ENCODE measurements around the gene CNN3.
A peak's percentile ranks its signal among the peaks of the same experiment; 100 is the strongest.

The CNN3 gene

DNA sequence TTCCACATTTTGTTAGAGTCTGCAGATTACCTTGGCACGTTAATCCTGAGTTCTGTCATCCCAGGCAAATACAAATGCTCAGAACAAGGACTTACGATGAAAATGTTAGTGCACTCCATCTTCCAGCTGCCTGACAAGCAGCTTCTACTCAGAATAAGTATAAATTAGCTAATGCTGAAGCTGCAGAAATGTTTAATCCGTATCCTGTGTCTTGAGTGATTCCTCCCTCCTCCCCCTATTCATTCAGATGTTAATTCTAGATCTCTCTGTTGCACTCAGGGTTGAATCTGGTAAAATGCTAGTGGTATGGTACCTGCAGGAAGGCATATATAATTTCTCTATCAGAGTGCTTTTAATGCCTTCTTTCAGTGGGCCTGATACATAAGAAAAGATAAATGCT, 39.8 kb downstream of the CNN3 start:
- no peak for DNase-seq

DNA sequence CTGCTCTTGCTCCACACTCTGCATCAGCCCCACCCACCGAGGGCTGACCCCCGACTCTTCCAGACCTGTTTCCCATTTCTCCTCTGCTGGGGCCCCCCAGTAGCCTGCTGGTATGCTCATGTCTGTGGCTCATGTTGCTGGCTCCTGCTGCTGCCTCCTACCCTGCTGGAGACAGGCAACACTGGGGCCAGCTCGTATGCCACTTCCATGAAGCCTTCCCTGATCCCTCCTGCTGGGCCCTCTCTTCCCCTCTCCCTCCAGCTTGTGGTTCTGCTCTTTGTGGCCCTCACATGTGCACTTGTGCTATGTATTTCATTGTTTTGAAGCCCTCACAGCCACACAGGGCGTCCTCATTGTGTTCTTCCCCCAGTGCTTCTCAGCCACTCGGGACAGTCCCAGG, 40.5 kb downstream of the CNN3 start:
- no peak for DNase-seq

DNA sequence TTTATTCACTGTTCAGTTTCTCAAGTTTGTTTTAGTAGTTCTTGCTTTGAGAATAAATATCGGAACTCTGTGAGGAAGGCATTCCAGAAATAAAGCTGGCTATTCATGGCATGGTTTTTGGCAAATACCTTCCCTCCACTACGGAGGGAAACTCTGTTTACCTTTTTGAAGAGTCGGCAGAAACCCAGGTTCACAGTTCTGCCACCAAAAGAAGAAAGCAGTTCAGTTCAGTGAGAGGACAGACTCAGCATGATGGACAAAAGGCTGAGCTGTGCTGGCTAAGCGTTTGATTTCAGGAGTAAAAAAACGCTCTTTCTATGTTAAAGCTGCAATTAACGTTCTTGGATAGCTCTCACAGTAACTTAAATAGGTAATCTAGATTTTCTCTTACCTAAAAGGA, 42.4 kb downstream of the CNN3 start:
- DNase-seq = no peak

DNA sequence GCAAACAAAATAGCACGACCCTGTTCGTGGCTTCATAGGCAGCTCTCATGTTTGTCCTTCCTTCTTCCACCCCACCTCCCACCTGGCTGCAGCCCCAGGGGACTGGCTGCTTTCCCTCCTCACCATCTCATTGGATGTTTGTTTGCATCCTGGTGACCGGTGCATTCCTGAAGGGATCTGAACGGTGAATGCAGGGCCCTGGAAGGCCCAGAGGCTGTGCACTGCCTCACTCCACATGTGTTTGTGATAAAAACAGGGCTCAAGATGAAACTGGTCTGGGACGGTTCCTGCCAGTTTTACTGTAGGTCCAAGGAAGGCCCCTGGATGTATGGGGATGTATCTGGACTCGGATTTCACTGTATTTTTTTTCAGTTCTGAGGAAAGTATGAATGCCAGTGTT, 42.8 kb downstream of the CNN3 start:
- peak; percentile 81 for DNase-seq

DNA sequence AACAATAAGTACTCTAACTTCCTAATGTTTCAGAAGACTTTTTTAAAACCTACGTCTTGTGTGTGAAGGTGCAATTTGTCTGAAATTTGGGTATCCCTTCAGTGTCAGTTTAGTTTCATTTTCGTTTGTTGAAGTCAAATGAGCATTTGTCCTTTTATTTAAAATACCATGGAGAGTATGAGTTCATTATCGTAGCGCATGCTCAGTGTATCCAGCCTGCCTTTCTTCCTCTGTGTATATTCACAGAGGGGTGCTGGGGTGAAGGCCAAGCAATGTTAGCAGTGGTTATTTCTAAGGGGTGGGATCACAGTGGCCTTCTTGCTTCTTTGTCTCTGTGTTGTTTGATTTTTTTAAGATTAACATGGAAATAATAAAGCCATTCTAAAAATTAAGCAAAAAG, 43.2 kb downstream of the CNN3 start:
- no peak for DNase-seq

DNA sequence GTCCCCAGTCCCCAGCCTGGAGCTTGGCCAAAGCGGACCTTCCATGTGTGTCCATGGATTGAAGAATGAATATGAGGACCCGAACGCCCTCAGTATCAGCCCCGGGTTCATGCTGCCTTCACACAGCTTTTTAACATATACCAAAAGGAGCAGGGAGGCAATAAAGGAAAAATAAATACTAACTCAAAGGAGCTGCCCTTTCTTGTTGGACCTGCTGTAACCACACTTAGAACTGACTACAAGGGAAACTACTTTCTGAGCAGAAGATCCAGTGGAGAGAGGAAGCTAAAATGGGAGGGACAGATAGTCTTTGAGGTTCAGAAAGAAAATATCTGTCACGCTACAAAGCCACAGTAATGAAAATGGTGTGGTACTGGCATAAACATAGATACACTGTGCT, 48.6 kb downstream of the CNN3 start:
- DNase-seq = no peak

DNA sequence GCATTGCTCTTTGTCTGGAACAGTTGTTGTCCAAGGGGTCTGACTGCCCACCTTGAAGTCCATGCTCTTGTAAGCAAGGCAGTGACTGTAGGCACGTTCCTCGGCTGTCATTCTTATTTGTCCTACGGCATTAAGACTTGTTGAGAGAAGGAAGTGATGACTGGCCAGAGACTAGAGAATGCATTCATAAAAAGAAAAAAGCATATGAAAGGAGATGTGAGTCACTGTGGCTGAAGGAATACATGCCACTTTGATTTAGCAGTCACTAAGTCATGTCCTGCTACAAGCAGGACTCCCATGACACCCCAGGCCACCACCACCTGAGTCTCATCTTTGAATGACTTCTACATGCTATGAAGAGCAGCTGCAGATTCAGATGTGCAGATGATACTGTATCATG, 50.5 kb downstream of the CNN3 start:
- DNase-seq = no peak

DNA sequence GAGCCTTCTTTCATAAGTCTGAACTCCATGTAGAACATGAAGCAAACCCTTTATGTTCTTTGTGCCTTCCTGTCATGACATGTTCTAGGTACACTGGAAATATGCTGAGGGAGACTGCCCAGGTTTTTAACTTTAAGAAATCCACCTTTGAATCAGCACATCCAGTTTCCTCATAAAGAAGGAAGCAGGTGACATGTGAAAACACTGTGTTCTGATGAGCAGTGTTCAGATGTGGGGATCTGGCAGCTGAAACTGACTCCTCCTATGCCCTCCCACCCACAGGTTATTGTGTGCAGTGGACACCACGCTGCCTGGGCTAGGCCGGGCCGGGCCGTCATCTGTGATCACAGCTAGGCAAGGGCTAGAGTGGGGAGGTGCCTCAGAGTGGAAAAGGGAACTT, 51.1 kb downstream of the CNN3 start:
- no peak for DNase-seq

DNA sequence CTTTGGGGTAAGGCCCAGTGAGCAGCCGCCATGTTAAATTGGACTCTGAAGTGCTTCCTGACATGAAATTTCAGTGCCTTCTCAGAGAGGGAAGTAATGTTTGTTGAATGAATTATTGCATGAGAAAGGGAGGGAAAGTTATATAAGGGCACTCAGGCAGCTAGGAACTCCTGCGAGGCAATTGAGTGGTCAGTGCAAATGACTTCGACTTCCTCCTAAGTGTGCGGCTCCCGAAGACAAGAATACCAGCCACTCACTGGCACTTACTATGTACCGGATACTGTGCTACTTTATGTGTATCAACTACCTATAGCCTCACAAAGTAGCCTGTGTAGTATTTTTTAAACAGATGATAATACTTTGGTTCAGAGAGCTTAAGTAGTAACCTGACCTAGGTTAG, 52.5 kb downstream of the CNN3 start:
- no peak for DNase-seq

DNA sequence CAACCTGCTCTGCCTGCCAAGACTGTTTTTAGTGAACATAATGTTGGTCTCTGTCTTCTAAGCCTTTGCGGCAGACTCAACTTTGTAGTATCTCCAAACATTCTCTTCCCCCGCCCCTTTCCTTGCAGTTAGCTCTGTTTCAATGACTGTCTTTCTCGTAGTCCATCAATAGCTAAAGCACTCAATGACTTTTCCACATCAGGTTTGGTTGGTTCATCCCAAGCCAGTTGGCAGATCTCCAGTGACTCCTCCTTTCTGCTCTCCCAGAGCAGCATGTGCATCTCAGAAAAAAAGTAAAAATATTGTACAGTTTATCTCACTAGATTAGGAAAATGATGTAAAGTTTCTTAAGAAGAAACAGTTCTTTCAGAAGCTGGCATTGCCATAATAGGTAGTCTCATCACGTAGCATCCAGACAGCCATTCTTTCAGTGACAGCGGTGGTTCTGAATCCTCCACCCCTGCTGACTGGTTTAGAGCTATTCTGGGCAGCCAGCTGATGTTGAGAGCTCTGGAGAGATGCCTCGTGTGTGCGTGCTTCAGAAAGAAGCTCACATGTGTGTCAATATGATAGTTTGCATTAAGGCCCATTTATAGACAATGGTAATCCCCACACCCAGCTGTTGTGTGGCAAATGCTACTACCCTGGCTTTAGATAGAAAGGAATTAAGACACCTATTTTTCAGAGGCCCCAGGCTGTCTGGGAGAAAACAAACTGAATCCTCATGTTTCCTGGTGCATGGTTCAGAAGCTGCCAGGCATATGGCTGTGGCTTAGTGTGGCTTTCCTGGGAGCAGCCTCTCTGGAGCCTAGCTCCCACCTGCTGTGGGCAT, 53.2 kb downstream of the CNN3 start:
- DNase-seq = peak; percentile 80

DNA sequence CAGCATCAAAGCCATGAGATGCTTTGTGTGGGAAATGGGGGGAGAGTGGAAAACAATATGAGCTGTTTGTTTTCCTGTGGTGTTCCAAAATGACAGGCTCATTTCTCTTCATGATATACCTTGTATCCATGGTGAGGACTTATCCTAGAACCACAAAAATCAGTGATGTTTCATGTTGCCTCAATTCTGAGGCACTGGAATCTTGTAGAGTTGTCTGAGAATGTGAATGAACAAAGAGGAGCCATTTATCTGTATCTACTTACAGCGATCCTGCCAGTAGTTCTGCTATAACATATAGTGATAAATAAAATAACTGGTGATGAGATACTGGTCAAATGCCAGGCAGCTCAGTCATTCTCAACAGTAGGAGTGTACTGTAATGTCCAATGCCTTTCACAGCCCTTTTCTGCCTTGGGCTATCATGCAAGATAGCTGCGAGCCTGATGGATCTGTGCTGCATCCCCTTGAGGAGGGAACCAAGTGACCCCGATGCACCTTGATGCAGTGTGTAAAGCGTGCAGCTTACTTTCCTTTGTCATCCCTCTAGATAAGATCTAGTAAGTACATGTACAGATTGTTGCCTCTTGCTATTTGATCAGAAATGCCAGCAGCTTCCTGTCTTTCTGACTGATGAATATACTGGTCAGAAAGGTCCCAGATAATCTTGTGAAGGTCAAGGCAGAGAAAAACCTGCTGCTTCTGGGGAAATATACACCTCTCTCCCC, 54.0 kb downstream of the CNN3 start:
- DNase-seq = no peak

DNA sequence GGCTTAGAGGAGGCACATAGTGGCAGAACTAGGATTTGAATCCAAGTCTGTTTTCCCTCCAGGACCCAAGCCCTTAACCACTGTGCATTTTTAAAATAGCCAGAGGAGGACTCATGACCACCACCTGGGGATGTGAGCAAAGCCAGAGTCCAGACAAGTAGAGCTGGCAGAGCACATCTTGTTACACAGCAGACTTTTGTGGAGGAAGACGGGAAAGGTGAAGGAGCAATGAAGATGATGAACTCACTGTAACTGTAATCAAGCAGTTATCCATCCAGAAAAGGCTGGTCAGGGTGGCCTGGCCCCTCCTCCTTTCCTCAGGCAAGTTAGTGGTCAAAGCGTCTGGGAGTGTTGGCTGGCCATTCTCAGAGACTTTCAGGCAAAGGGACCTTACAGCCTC, 55.9 kb downstream of the CNN3 start:
- no peak for DNase-seq

DNA sequence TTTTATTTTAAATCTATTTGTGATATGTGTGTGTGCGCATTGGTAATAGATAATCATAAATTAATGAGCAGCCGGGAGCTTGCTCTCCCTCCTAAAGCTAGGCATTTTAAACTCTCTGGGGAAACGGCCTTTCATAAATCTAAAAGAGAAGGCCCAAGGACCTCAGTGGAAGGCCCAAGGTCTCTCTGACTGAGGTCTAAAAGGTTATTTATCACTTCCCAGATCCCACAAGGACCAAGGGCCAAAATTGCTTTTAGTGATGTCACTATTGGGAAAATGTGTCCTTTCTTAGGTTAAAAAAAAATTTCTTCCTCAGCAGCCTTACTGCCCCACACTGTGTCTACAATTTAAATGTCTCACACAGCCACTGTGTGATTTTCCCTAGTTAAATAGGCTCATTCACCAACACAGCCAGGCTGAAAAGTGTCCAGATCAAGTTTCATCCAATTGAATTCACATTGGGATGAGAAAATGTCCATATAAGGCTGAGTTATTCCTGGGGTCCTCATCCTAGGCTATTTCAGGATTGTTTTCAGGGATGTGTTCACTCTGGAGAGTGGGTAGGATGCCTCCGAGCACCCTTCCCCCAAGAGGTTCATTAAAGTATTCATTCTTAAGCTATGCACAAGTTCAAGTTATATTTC, 60.6 kb downstream of the CNN3 start:
- DNase-seq = no peak

DNA sequence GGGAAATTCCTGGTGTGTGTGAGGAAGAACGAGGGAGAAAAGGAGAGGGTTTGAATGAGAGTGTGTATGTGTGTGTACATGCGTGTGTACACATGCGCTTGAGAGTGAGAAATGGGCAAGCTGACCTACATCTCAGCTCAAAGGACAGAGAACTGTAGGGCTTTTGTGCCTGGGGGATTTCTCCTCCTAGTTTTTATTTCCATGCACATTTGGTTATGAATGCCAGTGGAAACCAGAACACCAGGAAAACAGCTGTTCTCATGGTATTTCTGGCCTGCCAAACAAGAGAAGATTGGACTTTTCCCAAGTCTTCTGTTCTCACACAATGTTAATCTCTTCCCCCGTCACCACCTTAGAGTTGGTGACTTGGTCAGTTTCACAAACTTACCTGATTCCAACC, 61.5 kb downstream of the CNN3 start:
- DNase-seq = peak; percentile 58

DNA sequence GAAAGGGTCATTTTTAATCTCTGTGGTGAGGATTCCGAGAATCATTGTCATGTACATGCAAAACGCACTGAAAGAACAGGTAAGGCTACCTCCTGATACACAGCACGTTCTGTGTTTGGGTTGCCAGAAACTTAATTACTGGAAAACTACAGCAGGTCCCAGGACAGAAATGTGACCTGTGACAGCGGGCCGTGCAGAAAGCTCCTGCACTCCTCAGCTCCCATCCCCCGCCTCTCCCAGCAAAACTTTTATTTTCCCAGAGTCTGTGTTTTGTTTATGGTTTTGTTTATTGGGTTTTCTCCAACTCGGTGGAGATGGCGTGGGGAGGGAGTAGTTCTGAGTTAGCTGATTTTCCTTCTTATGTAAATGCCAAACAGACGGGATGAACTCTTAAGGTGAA, 62.1 kb downstream of the CNN3 start:
- DNase-seq = no peak

DNA sequence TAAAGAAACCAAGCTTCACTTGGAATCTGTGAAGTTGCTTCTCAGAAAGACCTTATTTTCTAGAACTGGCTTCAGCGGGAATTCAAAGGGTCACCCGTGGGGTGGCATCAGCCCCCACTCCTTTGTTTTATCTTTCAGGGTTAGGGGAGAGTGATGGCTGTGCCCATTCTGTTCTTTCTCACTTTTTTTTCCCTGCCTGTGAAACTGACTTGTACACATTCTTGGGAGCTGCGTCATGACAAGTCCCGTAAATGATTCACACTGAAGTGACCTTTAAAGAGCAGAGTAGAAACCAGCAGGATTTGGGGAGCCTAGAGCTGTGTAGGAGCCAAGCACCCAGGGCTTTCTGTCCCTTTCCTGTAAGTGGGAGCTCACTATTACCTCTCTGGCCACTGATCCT, 63.0 kb downstream of the CNN3 start:
- DNase-seq = no peak

DNA sequence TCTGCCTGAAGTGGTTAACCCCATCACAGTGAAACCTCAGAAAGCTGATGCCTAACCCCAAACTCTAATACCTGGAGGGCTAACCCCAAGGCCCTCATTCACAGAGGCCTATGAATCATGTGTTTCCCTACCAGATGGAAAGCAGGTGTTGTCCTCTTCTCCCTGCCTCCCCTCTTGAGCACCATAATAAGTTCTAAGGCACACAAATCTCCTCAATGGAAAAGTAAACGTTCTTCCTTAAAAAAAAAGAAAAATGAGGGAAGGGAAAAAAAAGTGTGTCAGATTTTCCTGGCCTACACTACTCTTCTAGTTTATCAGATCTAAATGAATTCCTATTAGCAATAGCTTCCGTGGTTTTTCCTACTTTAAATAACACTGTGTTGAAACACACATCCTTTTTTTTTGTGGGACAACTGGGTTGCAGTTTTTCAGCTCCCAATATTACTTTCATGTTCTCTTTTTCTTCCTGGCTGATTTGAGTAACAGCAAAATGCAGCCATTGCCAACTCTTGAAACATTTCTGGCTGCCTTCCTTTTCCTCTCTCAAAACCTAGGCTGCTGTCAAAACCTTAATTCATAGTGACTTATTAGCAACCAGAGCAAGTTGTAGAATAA, 63.5 kb downstream of the CNN3 start:
- no peak for DNase-seq

DNA sequence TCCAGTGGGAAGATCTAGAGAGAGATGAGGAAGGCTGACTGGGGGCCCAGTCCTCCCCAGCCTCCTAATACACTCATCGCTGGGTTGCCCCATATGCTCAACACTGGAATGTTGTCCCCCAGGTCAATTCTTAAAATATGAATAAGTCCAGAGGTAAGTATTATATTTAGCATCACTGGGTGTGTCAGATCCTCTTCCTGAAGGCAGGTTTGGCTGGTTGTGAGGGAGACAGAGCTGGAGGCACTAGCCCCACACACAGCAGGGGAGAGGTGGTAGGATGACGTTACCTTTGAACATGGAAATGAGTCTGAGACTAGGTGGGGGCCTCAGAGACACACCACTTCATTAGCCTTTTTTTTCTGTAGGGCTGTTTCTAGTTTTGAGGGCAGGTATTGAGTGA, 64.2 kb downstream of the CNN3 start:
- DNase-seq = no peak

DNA sequence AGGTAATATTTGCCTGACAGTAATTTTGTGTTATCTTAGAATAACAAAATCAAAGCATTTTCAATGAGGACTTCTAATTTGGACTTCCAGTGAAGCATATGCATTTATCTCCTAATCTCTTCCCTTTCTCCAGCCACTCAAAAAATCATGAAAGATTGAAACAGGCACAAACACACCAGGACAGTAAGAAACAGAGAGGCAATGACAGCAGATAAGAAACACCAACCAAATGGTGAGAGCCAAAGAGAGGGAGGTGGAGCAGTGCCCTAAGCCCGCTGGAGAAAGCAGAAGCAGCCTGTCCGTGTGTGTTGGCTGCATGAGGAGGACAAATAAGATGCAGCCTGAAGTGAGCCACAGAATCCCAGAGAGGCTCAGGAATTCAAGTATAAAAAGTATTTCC, 67.7 kb downstream of the CNN3 start:
- no peak for DNase-seq

DNA sequence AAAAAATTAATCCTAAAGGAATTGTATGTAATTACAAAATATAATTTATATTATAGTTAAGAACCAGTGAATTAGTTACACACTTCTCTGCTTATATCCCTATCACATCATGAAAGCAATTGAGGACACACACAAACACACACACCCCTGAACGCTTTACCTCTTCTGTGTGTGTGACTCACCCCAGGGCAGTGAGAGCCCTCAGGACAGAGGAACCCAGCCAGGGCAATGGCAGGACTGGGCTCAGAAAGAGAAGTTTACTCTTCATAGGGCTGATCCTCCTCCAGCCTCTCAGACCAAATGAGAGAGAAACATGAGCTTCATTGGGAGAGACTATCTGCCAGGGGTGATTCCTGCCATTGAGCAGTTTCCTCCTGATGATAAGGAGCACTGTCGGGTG, 68.6 kb downstream of the CNN3 start:
- DNase-seq = no peak

DNA sequence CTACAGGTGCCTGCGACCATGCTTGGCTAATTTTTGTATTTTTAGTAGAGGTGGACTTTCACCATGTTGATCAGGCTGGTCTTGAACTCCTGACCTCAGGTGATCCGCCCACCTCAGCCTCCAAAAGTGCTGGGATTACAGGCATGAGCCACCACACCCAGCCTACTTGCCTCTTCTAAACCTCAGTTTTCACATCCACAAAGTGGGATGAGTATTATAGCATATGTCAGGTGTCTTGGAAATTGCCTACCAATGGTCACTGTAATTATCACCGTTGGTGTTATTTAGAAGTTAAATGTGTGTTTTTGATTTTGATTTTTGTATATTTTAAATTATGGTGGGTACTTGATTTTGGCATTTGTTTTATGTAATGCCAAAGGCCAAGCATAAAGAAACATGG, 70.0 kb downstream of the CNN3 start:
- no peak for DNase-seq

DNA sequence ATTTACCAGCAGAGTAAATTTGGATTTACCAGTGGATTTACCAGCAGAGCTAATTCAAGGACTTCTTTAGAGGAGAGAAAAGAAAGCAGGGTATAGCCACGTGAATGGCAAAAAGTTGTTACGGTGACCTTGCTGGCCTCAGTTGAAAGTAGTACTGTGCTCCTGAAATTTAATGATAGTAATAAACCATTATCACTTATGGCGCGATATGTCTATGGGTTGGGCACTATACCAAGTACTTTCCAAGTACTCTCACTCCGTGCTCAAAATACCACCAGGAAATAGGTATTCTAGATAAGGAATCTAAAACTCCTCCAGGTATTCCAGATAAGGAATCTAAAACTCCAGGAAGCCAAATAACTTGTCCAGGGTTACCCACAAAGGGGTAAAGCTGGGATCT, 70.9 kb downstream of the CNN3 start:
- DNase-seq = no peak

DNA sequence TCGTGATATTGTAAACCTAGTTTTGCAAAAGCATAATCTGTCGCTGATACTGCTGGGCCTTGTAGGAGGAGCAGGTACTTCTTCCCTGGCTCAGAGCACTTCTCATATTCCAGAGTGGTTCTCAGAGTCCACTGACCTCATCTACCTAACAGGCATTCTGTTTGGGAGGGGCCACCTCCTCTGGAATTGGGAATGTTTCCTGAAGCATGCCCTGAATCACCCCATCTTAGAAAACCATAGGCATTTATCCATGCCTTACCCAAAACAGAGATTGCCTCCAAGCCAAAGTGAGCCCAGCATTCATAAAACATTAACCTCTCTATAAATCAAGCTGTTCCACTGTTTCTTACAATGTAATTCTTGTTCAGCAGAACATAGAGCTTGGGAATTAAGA, 71.6 kb downstream of the CNN3 start:
- DNase-seq = no peak

Data from femur (tissue), 1 donor.